OCI-LY3 (cell line): Measurements from ENCODE around the gene THRB.

Experiments used
- H2AFZ ChIP-seq: fragments of 200-600, 300-600 bp; shearing (Covaris generic); 2 replicates; pipeline ENCODE4 v1.6.0; 2014; ENCODE audit warnings: antibody characterized with exemption, low read depth, low read length
- H3K27ac ChIP-seq: fragments of 200-600, 300-600 bp; sonication (generic); 2 replicates; pipeline ENCODE4 v1.5.1; 2014; ENCODE audit warnings: mild to moderate bottlenecking, low read length, moderate library complexity, mixed read lengths
- H3K27me3 ChIP-seq: fragments of 200-600, 300-600 bp; sonication (generic); 2 replicates; pipeline ENCODE4 v1.6.1; 2014; ENCODE audit warnings: low read depth, low read length, mixed read lengths
- H3K36me3 ChIP-seq: fragments of 200-600, 300-600 bp; sonication (generic); replicated peaks from 2 replicates; pipeline ENCODE3; 2014; ENCODE audit warnings: low read depth, low read length, mixed read lengths
- H3K4me1 ChIP-seq: fragments of 300-600, 200-600 bp; sonication (generic); 2 replicates; pipeline ENCODE4 v1.6.1; 2014; ENCODE audit warnings: low read length, mixed read lengths
- H3K4me2 ChIP-seq: fragments of 200-600, 300-600 bp; sonication (generic); 2 replicates; pipeline ENCODE4 v1.6.1; 2014; ENCODE audit warnings: low read length, mixed read lengths
- H3K4me3 ChIP-seq: fragments of 300-600, 200-600 bp; sonication (generic); 2 replicates; pipeline ENCODE4 v1.5.1; 2014; ENCODE audit warnings: antibody characterized with exemption, mild to moderate bottlenecking, low read length, moderate library complexity
- H3K79me2 ChIP-seq: fragments of 300-600, 200-600 bp; shearing (Covaris generic); 2 replicates; pipeline ENCODE4 v1.6.1; 2014; ENCODE audit warnings: mild to moderate bottlenecking, low read length, mixed read lengths
- H3K9ac ChIP-seq: fragments of 300-600, 200-600 bp; shearing (Covaris generic); 2 replicates; pipeline ENCODE4 v1.6.0; 2014; ENCODE audit warnings: mild to moderate bottlenecking, low read length, moderate library complexity
- H3K9me3 ChIP-seq: fragments of 200-600, 300-600 bp; shearing (Covaris generic); 2 replicates; pipeline ENCODE4 v1.6.1; 2014; ENCODE audit warnings: low read length, mixed read lengths; ENCODE audit not compliant: insufficient read depth
- H4K20me1 ChIP-seq: fragments of 200-600, 300-600 bp; sonication (generic); 2 replicates; pipeline ENCODE4 v1.6.1; 2016; ENCODE audit warnings: low read length, mixed read lengths; ENCODE audit not compliant: insufficient read depth
- EZH2phosphoT487 ChIP-seq: fragments of 200-600 bp; shearing (Covaris generic); IDR thresholded peaks from 2 replicates; pipeline ENCODE4 v1.6.1; 2018; ENCODE audit warnings: antibody characterized with exemption, mixed run types, low read depth
- TF ChIP-seq, protein P1 (sequence below): fragments of 200-600, 300-600 bp; sonication (generic); IDR thresholded peaks from 2 replicates; pipeline ENCODE4 v1.5.1; 2014; ENCODE audit warnings: antibody characterized with exemption, low read length, low read depth

THRB gene

DNA sequence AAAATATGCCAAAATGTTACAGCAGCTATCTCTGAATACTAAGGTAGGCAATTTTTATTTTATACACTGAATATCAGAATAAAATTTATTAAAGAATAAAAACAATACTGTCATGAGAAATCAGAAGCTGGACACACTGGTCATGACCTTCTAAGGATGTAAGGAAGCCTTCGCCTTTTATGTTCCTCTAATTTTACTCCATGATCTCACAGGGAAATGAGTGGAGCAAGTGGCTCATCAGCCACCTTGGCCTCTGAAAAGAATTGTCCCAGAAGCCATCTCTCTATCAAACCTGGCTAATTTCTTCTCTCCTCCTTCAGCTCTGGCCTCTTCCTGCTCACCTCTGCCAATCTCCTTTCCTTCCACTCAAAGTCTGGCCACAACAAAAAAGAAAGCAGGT is 48.6 kb downstream of the THRB start:
- H3K27ac ChIP-seq: no peak overlapping the region
- TF ChIP-seq, protein P1, sequence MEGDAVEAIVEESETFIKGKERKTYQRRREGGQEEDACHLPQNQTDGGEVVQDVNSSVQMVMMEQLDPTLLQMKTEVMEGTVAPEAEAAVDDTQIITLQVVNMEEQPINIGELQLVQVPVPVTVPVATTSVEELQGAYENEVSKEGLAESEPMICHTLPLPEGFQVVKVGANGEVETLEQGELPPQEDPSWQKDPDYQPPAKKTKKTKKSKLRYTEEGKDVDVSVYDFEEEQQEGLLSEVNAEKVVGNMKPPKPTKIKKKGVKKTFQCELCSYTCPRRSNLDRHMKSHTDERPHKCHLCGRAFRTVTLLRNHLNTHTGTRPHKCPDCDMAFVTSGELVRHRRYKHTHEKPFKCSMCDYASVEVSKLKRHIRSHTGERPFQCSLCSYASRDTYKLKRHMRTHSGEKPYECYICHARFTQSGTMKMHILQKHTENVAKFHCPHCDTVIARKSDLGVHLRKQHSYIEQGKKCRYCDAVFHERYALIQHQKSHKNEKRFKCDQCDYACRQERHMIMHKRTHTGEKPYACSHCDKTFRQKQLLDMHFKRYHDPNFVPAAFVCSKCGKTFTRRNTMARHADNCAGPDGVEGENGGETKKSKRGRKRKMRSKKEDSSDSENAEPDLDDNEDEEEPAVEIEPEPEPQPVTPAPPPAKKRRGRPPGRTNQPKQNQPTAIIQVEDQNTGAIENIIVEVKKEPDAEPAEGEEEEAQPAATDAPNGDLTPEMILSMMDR: no peak
- TF ChIP-seq EZH2phosphoT487: no peak
- H3K9me3 ChIP-seq: no peaks in the 10 kb centered on the region
- H3K4me3 ChIP-seq: no peak overlapping the region
- no peaks in the 10 kb centered on the region for H4K20me1 ChIP-seq
- no peaks in the 10 kb centered on the region for H3K36me3 ChIP-seq
- H3K79me2 ChIP-seq: no peaks in the 10 kb centered on the region
- peaks cover 2% of the 10 kb centered on the region; the same call in 1 of the 2 replicates for H3K27me3 ChIP-seq
- no peaks in the 10 kb centered on the region for H3K4me1 ChIP-seq
- H3K9ac ChIP-seq: no peak overlapping the region
- H2AFZ ChIP-seq: no peak overlapping the region
- H3K4me2 ChIP-seq: no peak overlapping the region

DNA sequence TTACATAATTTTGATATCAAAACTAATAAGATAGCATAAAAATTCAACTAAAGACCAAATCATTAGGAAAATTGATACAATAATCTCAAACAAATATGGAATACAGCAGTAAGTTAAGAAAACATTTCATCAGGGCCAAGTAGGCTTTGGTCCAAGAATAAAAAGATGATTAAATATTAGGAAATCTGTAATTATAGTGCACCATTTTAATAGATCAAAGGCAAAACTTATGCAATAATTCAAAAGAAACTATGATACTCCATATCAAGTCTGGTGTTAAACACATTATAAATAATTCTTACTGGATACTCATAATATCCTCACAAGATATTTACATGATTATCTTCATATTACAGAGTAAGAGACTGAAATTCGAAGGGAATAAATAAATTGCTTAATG is 51.2 kb downstream of the THRB start:
- Histone ChIP-seq H2AFZ (no peak overlapping the region), H3K4me1 (no peaks in the 10 kb centered on the region), H3K9me3 (no peaks in the 10 kb centered on the region), H3K79me2 (no peaks in the 10 kb centered on the region), H3K4me2 (no peak overlapping the region), H3K36me3 (no peaks in the 10 kb centered on the region), H3K27me3 (peaks cover 2% of the 10 kb centered on the region; the same call in 1 of the 2 replicates), H4K20me1 (no peaks in the 10 kb centered on the region), H3K9ac (no peak overlapping the region), H3K27ac (no peak overlapping the region), H3K4me3 (no peak overlapping the region)
- no peak for TF ChIP-seq EZH2phosphoT487
- TF ChIP-seq, protein P1: no peak

DNA sequence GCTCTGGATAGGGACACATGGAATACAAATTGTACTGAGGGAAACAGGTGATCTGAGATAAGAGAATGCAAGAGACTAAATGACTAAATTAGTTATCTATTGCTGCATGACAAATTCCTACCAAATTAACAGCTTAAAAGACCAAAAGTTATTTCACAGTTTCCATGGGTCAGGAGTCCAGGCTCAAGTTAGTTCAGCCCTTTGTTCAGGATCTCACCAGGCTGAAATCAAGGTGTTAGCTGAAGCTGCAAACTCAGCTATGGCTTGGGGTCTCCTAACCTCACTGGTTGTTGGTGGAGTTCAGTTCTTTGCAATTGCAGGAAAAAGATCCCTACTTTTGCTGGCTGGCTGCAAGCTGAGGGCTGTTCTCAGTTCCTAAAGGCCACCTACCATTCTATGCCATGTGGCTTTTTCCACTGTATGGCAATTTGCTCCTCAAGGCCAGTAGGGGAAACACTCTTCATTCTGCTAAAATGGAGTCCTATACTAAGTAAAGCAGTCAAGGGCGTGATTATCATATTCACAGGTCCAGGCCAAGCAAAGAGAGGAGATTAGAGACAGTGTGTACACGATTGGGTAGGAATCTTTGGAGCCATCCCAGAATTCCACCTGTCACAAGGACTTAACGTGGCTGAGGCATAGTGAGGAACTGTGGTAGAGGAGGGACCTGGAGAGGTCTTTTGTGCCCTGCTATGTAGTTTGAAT is 53.7 kb downstream of the THRB start:
- H3K9me3 ChIP-seq: no peaks in the 10 kb centered on the region
- H3K79me2 ChIP-seq: no peaks in the 10 kb centered on the region
- no peaks in the 10 kb centered on the region for H3K36me3 ChIP-seq
- no peak overlapping the region for H3K9ac ChIP-seq
- TF ChIP-seq, protein P1: no peak
- no peak for TF ChIP-seq EZH2phosphoT487
- H3K4me1 ChIP-seq: no peaks in the 10 kb centered on the region
- no peak overlapping the region for H3K27ac ChIP-seq
- no peak overlapping the region for H3K4me2 ChIP-seq
- H3K27me3 ChIP-seq: no peaks in the 10 kb centered on the region
- no peak overlapping the region for H2AFZ ChIP-seq
- no peaks in the 10 kb centered on the region for H4K20me1 ChIP-seq
- no peak overlapping the region for H3K4me3 ChIP-seq

DNA sequence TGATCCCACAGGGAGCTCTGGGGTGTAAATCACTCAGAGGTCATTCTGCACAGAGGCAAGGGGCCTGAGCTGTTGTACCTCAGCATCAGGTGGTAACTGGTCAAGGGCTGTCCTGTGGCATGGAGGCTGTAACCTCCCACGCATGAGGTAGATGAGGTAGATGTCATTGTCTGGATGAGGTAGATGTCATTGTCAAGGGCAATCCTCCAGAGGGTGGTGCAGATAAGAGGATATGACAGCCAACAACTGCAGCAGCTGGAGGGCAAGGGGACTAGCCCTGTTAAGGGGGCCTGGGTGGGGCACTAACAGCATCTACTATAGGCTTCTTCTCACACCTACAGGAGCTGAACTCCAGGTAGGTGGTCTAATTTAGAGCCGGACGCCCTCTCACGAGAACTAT is 55.6 kb downstream of the THRB start:
- Histone ChIP-seq H3K27me3 (no peaks in the 10 kb centered on the region), H3K36me3 (no peaks in the 10 kb centered on the region), H3K9me3 (no peaks in the 10 kb centered on the region), H3K4me2 (no peak overlapping the region), H3K4me3 (no peak overlapping the region), H3K79me2 (no peaks in the 10 kb centered on the region), H3K9ac (no peak overlapping the region), H2AFZ (no peak overlapping the region), H3K4me1 (no peaks in the 10 kb centered on the region), H3K27ac (no peak overlapping the region), H4K20me1 (no peaks in the 10 kb centered on the region)
- no peak for TF ChIP-seq EZH2phosphoT487
- TF ChIP-seq, protein P1: no peak
